Renal pelvis (tissue), 4 donors: Measurements from ENCODE around the gene ARFGEF2. TPM values are rescaled to one million over a fixed set of nuclear protein-coding genes. Genes with fewer than 3 reads are reported as not detected.
"Not testable (repeated sequence)": the region's sequence is repeated elsewhere in the genome, so short reads cannot be mapped to it uniquely, and the experiment has no call there.

Experiments
- DNase-seq: peaks from one replicate; pipeline ENCODE4 v3.0.0-alpha.2; 2013
- polyA plus RNA-seq, 3 donors: library from polyadenylated mRNA; unstranded; fragments of 120-200 nt; gene quantifications; one replicate each; pipeline ENCODE4 v1.2.1, GENCODE V29; 2013; ENCODE audit not compliant: insufficient read length in 3 of 3

ARFGEF2 gene
- polyA plus RNA-seq, 3 donors = 22.6 to 33.1 (median 29.9) TPM

DNA sequence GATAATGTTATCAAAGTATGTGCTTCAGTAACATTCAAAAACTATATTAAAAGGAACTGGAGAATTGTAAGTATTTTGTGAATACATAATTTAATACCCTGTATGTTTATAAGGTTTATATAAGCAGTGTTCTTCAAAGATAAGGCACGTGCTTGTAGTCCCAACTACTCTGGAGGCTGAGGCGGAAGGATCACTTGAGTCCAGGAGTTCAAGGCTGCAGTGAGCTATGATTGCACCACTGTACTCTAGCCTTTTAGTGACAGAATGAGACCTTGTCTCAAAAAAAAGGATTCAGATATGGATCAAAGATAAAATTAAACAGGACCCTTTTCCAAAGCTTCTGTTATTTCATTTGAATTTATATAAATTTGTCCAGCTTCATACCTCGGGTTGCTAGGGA is 141.8 kb downstream of the ARFGEF2 start:
- no peak for DNase-seq

DNA sequence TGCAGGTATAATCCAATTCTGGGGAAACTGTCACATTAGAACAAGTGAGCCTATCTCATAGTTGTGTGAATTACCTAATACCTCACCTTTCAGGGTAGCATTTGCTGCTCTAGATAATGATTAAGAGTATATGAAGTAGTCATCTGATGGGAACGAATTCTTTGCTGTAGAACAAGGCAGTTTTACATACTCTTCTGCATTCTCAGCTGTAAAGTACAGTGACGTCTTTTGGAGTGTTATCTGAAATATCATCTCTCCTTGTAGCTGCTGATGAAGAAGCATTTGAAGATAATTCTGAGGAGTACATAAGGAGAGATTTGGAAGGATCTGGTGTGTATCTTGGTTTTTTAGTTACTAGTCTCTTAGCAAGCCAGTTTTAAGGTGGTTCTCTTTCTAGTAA is 153.0 kb downstream of the ARFGEF2 start:
- DNase-seq = no peak

DNA sequence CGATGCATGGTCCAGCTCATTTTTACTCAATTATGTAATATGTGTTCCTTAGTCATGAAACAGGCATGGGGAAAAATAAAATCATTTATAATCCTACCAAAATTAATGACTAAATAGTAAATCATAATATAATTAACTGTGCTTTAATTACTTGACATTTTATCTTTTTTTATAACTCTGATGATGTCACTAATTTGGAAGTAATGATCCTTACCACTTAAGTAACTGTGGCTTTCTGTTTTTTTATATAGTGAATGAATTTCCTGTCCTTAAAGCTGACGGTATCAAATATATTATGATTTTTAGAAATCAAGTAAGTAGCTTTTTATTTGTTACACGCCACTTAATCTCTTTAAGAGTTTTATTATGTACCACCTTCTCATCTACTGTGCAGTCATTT is 156.8 kb downstream of the ARFGEF2 start:
- no peak for DNase-seq

DNA sequence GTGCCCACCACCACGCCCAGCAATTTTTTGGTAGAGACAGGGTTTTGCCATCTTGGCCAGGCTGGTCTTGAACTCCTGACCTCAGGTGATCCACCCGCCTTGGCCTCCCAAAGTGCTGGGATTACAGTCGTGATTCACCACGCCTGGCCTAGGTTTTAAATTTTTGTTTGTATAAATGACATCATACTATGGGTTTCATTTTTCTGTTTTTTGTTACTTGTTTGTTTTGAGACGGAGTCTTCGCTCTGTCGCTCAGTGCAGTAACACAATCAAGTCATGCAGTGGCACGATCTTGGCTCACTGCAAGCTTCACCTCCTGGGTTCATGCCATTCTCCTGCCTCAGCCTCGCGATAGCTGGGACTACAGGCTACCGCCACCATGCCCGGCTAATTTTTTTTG is 160.8 kb downstream of the ARFGEF2 start:
- not testable (repeated sequence) for DNase-seq

Other genes with a start within 250 kb of the ARFGEF2 start
- gene PREX1, start 93.7 kb upstream of the ARFGEF2 start, polyA plus RNA-seq = 10 to 100 TPM; 13.0 to 17.3 (median 14.3) TPM
- gene CSE1L, start 124.6 kb downstream of the ARFGEF2 start, polyA plus RNA-seq = 100 to 1,000 TPM in 2 of 3 donors, 10 to 100 TPM in 1; 98.7 to 107 (median 100) TPM